Measurements from ENCODE around the gene PRND. TPM values are rescaled to one million over a fixed set of nuclear protein-coding genes. Genes with fewer than 3 reads are reported as not detected.

Gene PRND
- total and polyA plus RNA-seq, 12 donors = 0.17 TPM; not detected in 11

- TF ChIP-seq CTCF (IDR thresholded peaks at IDR 0.05) = no peak
- TF ChIP-seq POLR2A (IDR thresholded peaks at IDR 0.05) = no peak
- no peak overlapping the region for H3K4me3 ChIP-seq
- H3K4me1 ChIP-seq (replicated peaks in 1 of 2) = no peaks in the 10 kb centered on the region
- 94 to 99% (median 97%) methylated on average over 6 of the region's 6 CpGs for WGBS, 4 donors
- H3K27me3 ChIP-seq = no peaks in the 10 kb centered on the region
- H3K9me3 ChIP-seq (replicated peaks in 1 of 3) = no peaks in the 10 kb centered on the region
- no peak overlapping the region for H3K27ac ChIP-seq
- intact Hi-C loops (cut with DNase I) = no loop called here
- peak in 1 of 7 donors; percentile 30 for DNase-seq
- H3K36me3 ChIP-seq (replicated peaks in 1 of 2) = no peaks in the 10 kb centered on the region
Measured at GRCh38 chr20:4710106-4710475, 11.6 kb upstream of the PRND start.

DNA sequence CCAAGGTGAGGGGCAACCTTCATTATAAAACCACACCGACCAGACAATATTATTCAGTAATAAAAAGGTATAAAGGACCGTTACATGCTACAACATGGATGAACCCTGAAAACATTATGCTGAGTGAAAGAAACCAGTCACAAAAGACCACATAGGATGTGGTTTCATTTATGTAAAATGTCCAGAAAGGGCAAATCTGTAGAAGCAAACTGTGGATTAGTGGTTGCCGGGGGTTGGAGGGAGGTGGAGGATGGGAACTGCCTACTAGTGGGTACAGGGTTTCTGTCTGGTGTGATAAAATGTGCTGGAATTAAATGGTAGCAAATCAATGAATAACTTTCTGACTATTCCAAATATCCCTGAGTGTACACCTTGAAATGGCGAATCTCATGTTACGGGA lies 10.2 kb upstream of the PRND start:
- TF ChIP-seq POLR2A (IDR thresholded peaks at IDR 0.05) (no peak), CTCF (IDR thresholded peaks at IDR 0.05) (no peak)
- 86 to 88% (median 86%) methylated on average over 5 of the region's 5 CpGs for WGBS, 4 donors
- no peaks in the 10 kb centered on the region for H3K4me1 ChIP-seq (replicated peaks in 1 of 2)
- H3K36me3 ChIP-seq (replicated peaks in 1 of 2) = no peaks in the 10 kb centered on the region
- no peak for DNase-seq
- H3K4me3 ChIP-seq = no peak overlapping the region
- H3K9me3 ChIP-seq (replicated peaks in 1 of 3) = no peaks in the 10 kb centered on the region
- no peak overlapping the region for H3K27ac ChIP-seq
- intact Hi-C loops (cut with DNase I) = no loop called here
- no peaks in the 10 kb centered on the region for H3K27me3 ChIP-seq

GRCh38 chr20:4713401-4713800 lies 8.3 kb upstream of the PRND start:
- Histone ChIP-seq H3K4me3 (no peak overlapping the region), H3K27ac (no peak overlapping the region), H3K4me1 (replicated peaks in 1 of 2) (no peaks in the 10 kb centered on the region), H3K9me3 (replicated peaks in 1 of 3) (no peaks in the 10 kb centered on the region), H3K36me3 (replicated peaks in 1 of 2) (no peaks in the 10 kb centered on the region), H3K27me3 (no peaks in the 10 kb centered on the region)
- intact Hi-C loops (cut with DNase I) = no loop called here
- no peak for TF ChIP-seq POLR2A (IDR thresholded peaks at IDR 0.05)
- TF ChIP-seq CTCF (IDR thresholded peaks at IDR 0.05) = no peak
- no peak for DNase-seq
- 67 to 83% (median 70%) methylated on average over 7 of the region's 7 CpGs for WGBS, 4 donors

GRCh38 chr20:4714818-4715217 lies 6.9 kb upstream of the PRND start:
- no peak overlapping the region for H3K4me3 ChIP-seq
- WGBS, 4 donors = 73 to 90% (median 85%) methylated on average over 1 of the region's 1 CpG

More at GRCh38 chr20:4714818-4715217, 6.9 kb upstream of the PRND start:
- TF ChIP-seq CTCF (IDR thresholded peaks at IDR 0.05) (no peak), POLR2A (IDR thresholded peaks at IDR 0.05) (no peak)
- H3K27ac ChIP-seq = no peak overlapping the region
- no peaks in the 10 kb centered on the region for H3K9me3 ChIP-seq (replicated peaks in 1 of 3)
- no peaks in the 10 kb centered on the region for H3K36me3 ChIP-seq (replicated peaks in 1 of 2)
- DNase-seq = no peak
- no peaks in the 10 kb centered on the region for H3K27me3 ChIP-seq
- peaks cover 0 to under 1% of the 10 kb centered on the region in 2 donors for H3K4me1 ChIP-seq (replicated peaks in 1 of 2)
- intact Hi-C loops (cut with DNase I) = no loop called here
